ENCODE results near the gene ID2.

ID2 gene

GRCh38 chr2:8646731-8647461 is 35.0 kb upstream of the ID2 start:
- H3K9me3 ChIP-seq (replicated peaks in 1 of 2; ENCODE audit: control insufficient read depth in 2 of 2, insufficient read depth in 1 of 2, low read depth in 1 of 2, low read length in 2 of 2) = peaks cover 4 to 6% of the 10 kb centered on the region in 2 donors
- H3K4me2 ChIP-seq (ENCODE audit: insufficient read depth, low read length, poor library complexity, severe bottlenecking) = no peak overlapping the region
- DNase-seq (ENCODE audit: low spot score) = no peak
- no CpG with 5 or more reads among the region's 11 CpGs for WGBS, 2 donors (ENCODE audit: extremely low coverage in 2 of 2, insufficient read length in 2 of 2, insufficient replicate concordance in 1 of 2)
- H2BK120ac ChIP-seq (ENCODE audit: low read depth, low read length) = peak overlapping the region; percentile 39
- H2AFZ ChIP-seq (ENCODE audit: low read length) = no peak overlapping the region
- peak overlapping the region; percentile 43 for H3K14ac ChIP-seq (ENCODE audit: low read length)
- H3K27me3 ChIP-seq (ENCODE audit: control insufficient read depth in 3 of 3, insufficient read depth in 3 of 3, low read depth in 1 of 3, low read length in 3 of 3) = no peaks in the 10 kb centered on the region
- H3K9ac ChIP-seq (ENCODE audit: low read depth, low read length, poor library complexity) = peak overlapping the region; percentile 47
- peak overlapping the region; percentile 84 for H3K18ac ChIP-seq (ENCODE audit: low read length)
- H2AK5ac ChIP-seq (ENCODE audit: low read depth, low read length) = peak overlapping the region; percentile 94
- H3K23ac ChIP-seq (ENCODE audit: low read depth, low read length, poor library complexity) = peak overlapping the region; percentile 18
- H3K36me3 ChIP-seq (replicated peaks in 1 of 2; ENCODE audit: control insufficient read depth in 2 of 2, insufficient read depth in 2 of 2, low read length in 2 of 2) = no peaks in the 10 kb centered on the region
- H4K8ac ChIP-seq (ENCODE audit: low read depth, low read length) = peak overlapping the region; percentile 66
- peak overlapping the region; percentile 89 for H2BK5ac ChIP-seq (ENCODE audit: low read length)
- peak overlapping the region; percentile 79 for H2BK15ac ChIP-seq (ENCODE audit: low read length)
- H2BK12ac ChIP-seq (ENCODE audit: low read length) = peak overlapping the region; percentile 59
- H3K4ac ChIP-seq (ENCODE audit: low read length) = no peak overlapping the region
- H4K91ac ChIP-seq (ENCODE audit: low read depth, low read length, poor library complexity) = no peak overlapping the region
- no peaks in the 10 kb centered on the region for H3K79me1 ChIP-seq (ENCODE audit: low read depth, low read length)
- H3K4me1 ChIP-seq (ENCODE audit: control insufficient read depth in 2 of 2, insufficient read depth in 1 of 2, low read depth in 1 of 2, low read length in 2 of 2) = peaks cover 8 to 12% of the 10 kb centered on the region in 2 donors
- peak overlapping the region in 1 of 2 donors; percentile 46 for H3K4me3 ChIP-seq (ENCODE audit: low read length in 2 of 2)
- H3K27ac ChIP-seq (replicated peaks; ENCODE audit: low read length) = no peak overlapping the region

GRCh38 chr2:8647462-8647857 is 34.4 kb upstream of the ID2 start:
- H3K9ac ChIP-seq (ENCODE audit: low read depth, low read length, poor library complexity) = no peak overlapping the region
- H2AK5ac ChIP-seq (ENCODE audit: low read depth, low read length) = peak overlapping the region; percentile 94
- H3K4ac ChIP-seq (ENCODE audit: low read length) = no peak overlapping the region
- H2BK120ac ChIP-seq (ENCODE audit: low read depth, low read length) = no peak overlapping the region
- H3K27me3 ChIP-seq (ENCODE audit: control insufficient read depth in 3 of 3, insufficient read depth in 3 of 3, low read depth in 1 of 3, low read length in 3 of 3) = no peaks in the 10 kb centered on the region
- H2BK5ac ChIP-seq (ENCODE audit: low read length) = peak overlapping the region; percentile 89
- H3K4me2 ChIP-seq (ENCODE audit: insufficient read depth, low read length, poor library complexity, severe bottlenecking) = no peak overlapping the region
- H3K18ac ChIP-seq (ENCODE audit: low read length) = peak overlapping the region; percentile 84
- H3K9me3 ChIP-seq (replicated peaks in 1 of 2; ENCODE audit: control insufficient read depth in 2 of 2, insufficient read depth in 1 of 2, low read depth in 1 of 2, low read length in 2 of 2) = peaks cover 4 to 6% of the 10 kb centered on the region in 2 donors
- peaks cover 6 to 11% of the 10 kb centered on the region in 2 donors for H3K4me1 ChIP-seq (ENCODE audit: control insufficient read depth in 2 of 2, insufficient read depth in 1 of 2, low read depth in 1 of 2, low read length in 2 of 2)
- H3K4me3 ChIP-seq (ENCODE audit: low read length in 2 of 2) = no peak overlapping the region
- no peak overlapping the region for H3K14ac ChIP-seq (ENCODE audit: low read length)
- no peak overlapping the region for H4K91ac ChIP-seq (ENCODE audit: low read depth, low read length, poor library complexity)
- no CpG with 5 or more reads among the region's 1 CpG for WGBS, 2 donors (ENCODE audit: extremely low coverage in 2 of 2, insufficient read length in 2 of 2, insufficient replicate concordance in 1 of 2)
- no peaks in the 10 kb centered on the region for H3K79me1 ChIP-seq (ENCODE audit: low read depth, low read length)
- H3K27ac ChIP-seq (replicated peaks; ENCODE audit: low read length) = no peak overlapping the region
- no peak overlapping the region for H2BK12ac ChIP-seq (ENCODE audit: low read length)
- no peak for DNase-seq (ENCODE audit: low spot score)
- H3K36me3 ChIP-seq (replicated peaks in 1 of 2; ENCODE audit: control insufficient read depth in 2 of 2, insufficient read depth in 2 of 2, low read length in 2 of 2) = no peaks in the 10 kb centered on the region
- no peak overlapping the region for H3K23ac ChIP-seq (ENCODE audit: low read depth, low read length, poor library complexity)
- peak overlapping the region; percentile 79 for H2BK15ac ChIP-seq (ENCODE audit: low read length)
- H4K8ac ChIP-seq (ENCODE audit: low read depth, low read length) = no peak overlapping the region
- no peak overlapping the region for H2AFZ ChIP-seq (ENCODE audit: low read length)

- H3K18ac ChIP-seq (ENCODE audit: low read length) = peak overlapping the region; percentile 3
- H3K23ac ChIP-seq (ENCODE audit: low read depth, low read length, poor library complexity) = no peak overlapping the region
- peak overlapping the region; percentile 32 for H2AK5ac ChIP-seq (ENCODE audit: low read depth, low read length)
- H3K27me3 ChIP-seq (ENCODE audit: control insufficient read depth in 3 of 3, insufficient read depth in 3 of 3, low read depth in 1 of 3, low read length in 3 of 3) = no peaks in the 10 kb centered on the region
- no peaks in the 10 kb centered on the region for H3K36me3 ChIP-seq (replicated peaks in 1 of 2; ENCODE audit: control insufficient read depth in 2 of 2, insufficient read depth in 2 of 2, low read length in 2 of 2)
- H3K9ac ChIP-seq (ENCODE audit: low read depth, low read length, poor library complexity) = no peak overlapping the region
- H3K4me1 ChIP-seq (ENCODE audit: control insufficient read depth in 2 of 2, insufficient read depth in 1 of 2, low read depth in 1 of 2, low read length in 2 of 2) = peaks cover 6 to 8% of the 10 kb centered on the region in 2 donors
- H2BK12ac ChIP-seq (ENCODE audit: low read length) = no peak overlapping the region
- no peak overlapping the region for H3K4me2 ChIP-seq (ENCODE audit: insufficient read depth, low read length, poor library complexity, severe bottlenecking)
- H2BK5ac ChIP-seq (ENCODE audit: low read length) = no peak overlapping the region
- no peak overlapping the region for H2AFZ ChIP-seq (ENCODE audit: low read length)
- H4K8ac ChIP-seq (ENCODE audit: low read depth, low read length) = no peak overlapping the region
- H3K4me3 ChIP-seq (ENCODE audit: low read length in 2 of 2) = no peak overlapping the region
- H3K14ac ChIP-seq (ENCODE audit: low read length) = no peak overlapping the region
- no peak overlapping the region for H4K91ac ChIP-seq (ENCODE audit: low read depth, low read length, poor library complexity)
- H3K9me3 ChIP-seq (replicated peaks in 1 of 2; ENCODE audit: control insufficient read depth in 2 of 2, insufficient read depth in 1 of 2, low read depth in 1 of 2, low read length in 2 of 2) = peaks cover 4 to 6% of the 10 kb centered on the region in 2 donors
- no peak for DNase-seq (ENCODE audit: low spot score)
- H3K4ac ChIP-seq (ENCODE audit: low read length) = no peak overlapping the region
- H3K79me1 ChIP-seq (ENCODE audit: low read depth, low read length) = no peaks in the 10 kb centered on the region
- no peak overlapping the region for H3K27ac ChIP-seq (replicated peaks; ENCODE audit: low read length)
- H2BK120ac ChIP-seq (ENCODE audit: low read depth, low read length) = no peak overlapping the region
- H2BK15ac ChIP-seq (ENCODE audit: low read length) = peak overlapping the region; percentile 2
- no CpG with 5 or more reads among the region's 11 CpGs for WGBS, 2 donors (ENCODE audit: extremely low coverage in 2 of 2, insufficient read length in 2 of 2, insufficient replicate concordance in 1 of 2)
These were observed 33.2 kb upstream of the ID2 start for GRCh38 chr2:8648441-8649213.

GRCh38 chr2:8649718-8650117 is 32.1 kb upstream of the ID2 start:
- H2AFZ ChIP-seq (ENCODE audit: low read length) = no peak overlapping the region
- no peak overlapping the region for H2BK15ac ChIP-seq (ENCODE audit: low read length)
- H3K27ac ChIP-seq (replicated peaks; ENCODE audit: low read length) = no peak overlapping the region
- WGBS, 2 donors (ENCODE audit: extremely low coverage in 2 of 2, insufficient read length in 2 of 2, insufficient replicate concordance in 1 of 2) = 88% methylated on average over 3 of the region's 6 CpGs; no CpG with 5 or more reads in 1 of the 2 donors
- no peak overlapping the region for H2BK12ac ChIP-seq (ENCODE audit: low read length)
- H3K4me2 ChIP-seq (ENCODE audit: insufficient read depth, low read length, poor library complexity, severe bottlenecking) = no peak overlapping the region
- no peak overlapping the region for H3K4me3 ChIP-seq (ENCODE audit: low read length in 2 of 2)
- H3K18ac ChIP-seq (ENCODE audit: low read length) = no peak overlapping the region
- no peak overlapping the region for H3K14ac ChIP-seq (ENCODE audit: low read length)
- H3K36me3 ChIP-seq (replicated peaks in 1 of 2; ENCODE audit: control insufficient read depth in 2 of 2, insufficient read depth in 2 of 2, low read length in 2 of 2) = no peaks in the 10 kb centered on the region
- H4K91ac ChIP-seq (ENCODE audit: low read depth, low read length, poor library complexity) = no peak overlapping the region
- no peak for DNase-seq (ENCODE audit: low spot score)
- no peak overlapping the region for H3K23ac ChIP-seq (ENCODE audit: low read depth, low read length, poor library complexity)
- H3K9me3 ChIP-seq (replicated peaks in 1 of 2; ENCODE audit: control insufficient read depth in 2 of 2, insufficient read depth in 1 of 2, low read depth in 1 of 2, low read length in 2 of 2) = peaks cover 4 to 6% of the 10 kb centered on the region in 2 donors
- H3K9ac ChIP-seq (ENCODE audit: low read depth, low read length, poor library complexity) = no peak overlapping the region
- no peaks in the 10 kb centered on the region for H3K79me1 ChIP-seq (ENCODE audit: low read depth, low read length)
- no peak overlapping the region for H3K4ac ChIP-seq (ENCODE audit: low read length)
- no peak overlapping the region for H2AK5ac ChIP-seq (ENCODE audit: low read depth, low read length)
- peaks cover 13 to 16% of the 10 kb centered on the region in 2 donors for H3K4me1 ChIP-seq (ENCODE audit: control insufficient read depth in 2 of 2, insufficient read depth in 1 of 2, low read depth in 1 of 2, low read length in 2 of 2)
- no peak overlapping the region for H2BK120ac ChIP-seq (ENCODE audit: low read depth, low read length)
- no peak overlapping the region for H4K8ac ChIP-seq (ENCODE audit: low read depth, low read length)
- H3K27me3 ChIP-seq (ENCODE audit: control insufficient read depth in 3 of 3, insufficient read depth in 3 of 3, low read depth in 1 of 3, low read length in 3 of 3) = no peaks in the 10 kb centered on the region
- H2BK5ac ChIP-seq (ENCODE audit: low read length) = no peak overlapping the region
